Fibroblast of skin of right biceps (primary cell): ENCODE data around the gene PARP14.
A peak's percentile ranks its signal among the peaks of the same experiment; 100 is the strongest.
"Not testable (repeated sequence)": the region's sequence is repeated elsewhere in the genome, so short reads cannot be mapped to it uniquely, and the experiment has no call there.

Source experiments
- DNase-seq: peaks from one replicate; pipeline ENCODE4 v3.0.0-alpha.2; 2013

PARP14 gene

GRCh38 chr3:122680475-122681283 lies at the start of gene PARP14:
TSS of gene PARP14 (plus strand) at chr3:122680839. CDS start at chr3:122680884, 45 bp downstream.
- DNase-seq, result peak; percentile 69

GRCh38 chr3:122635789-122636188 lies 44.9 kb upstream of the PARP14 start:
- peak; percentile 67 for DNase-seq

- no peak for DNase-seq
Observed at GRCh38 chr3:122636697-122637096, 43.9 kb upstream of the PARP14 start.

GRCh38 chr3:122640437-122640999 lies 40.1 kb upstream of the PARP14 start:
- DNase-seq, result no peak

- DNase-seq, result no peak
Observed at GRCh38 chr3:122642935-122643334, 37.7 kb upstream of the PARP14 start.

GRCh38 chr3:122646146-122646988 lies 34.3 kb upstream of the PARP14 start:
- DNase-seq, result no peak

GRCh38 chr3:122651233-122651907 lies 29.3 kb upstream of the PARP14 start:
- DNase-seq, result not testable (repeated sequence)

GRCh38 chr3:122651962-122652361 lies 28.7 kb upstream of the PARP14 start:
- DNase-seq, result not testable (repeated sequence)

- not testable (repeated sequence) for DNase-seq
Observed at GRCh38 chr3:122658336-122658735, 22.3 kb upstream of the PARP14 start.

- DNase-seq, result no peak
Observed at GRCh38 chr3:122660297-122660974, 20.2 kb upstream of the PARP14 start.

- no peak for DNase-seq
Observed at GRCh38 chr3:122661633-122662032, 19.0 kb upstream of the PARP14 start.

GRCh38 chr3:122662505-122662904 lies 18.1 kb upstream of the PARP14 start:
- no peak for DNase-seq

- DNase-seq, result no peak
Observed at GRCh38 chr3:122665226-122665786, 15.3 kb upstream of the PARP14 start.

GRCh38 chr3:122665881-122666280 lies 14.8 kb upstream of the PARP14 start:
- no peak for DNase-seq

GRCh38 chr3:122668930-122669730 lies 11.5 kb upstream of the PARP14 start:
- peak; percentile 75 for DNase-seq

GRCh38 chr3:122671553-122671952 lies 9.1 kb upstream of the PARP14 start:
- DNase-seq, result no peak

GRCh38 chr3:122674339-122674738 lies 6.3 kb upstream of the PARP14 start:
- DNase-seq, result no peak

- DNase-seq, result peak; percentile 47
Observed at GRCh38 chr3:122676759-122677158, 3.9 kb upstream of the PARP14 start.

GRCh38 chr3:122677216-122677615 lies 3.4 kb upstream of the PARP14 start:
- DNase-seq, result no peak

GRCh38 chr3:122678506-122678905 lies 2.1 kb upstream of the PARP14 start:
- no peak for DNase-seq
